ENCODE results near the gene AGAP1.
"Not testable (repeated sequence)": the region's sequence is repeated elsewhere in the genome, so short reads cannot be mapped to it uniquely, and the experiment has no call there.

The AGAP1 gene

GRCh38 chr2:235934774-235935484 lies 441.1 kb downstream of the AGAP1 start:
- DNase-seq: no peak

GRCh38 chr2:235935773-235936172 lies 441.9 kb downstream of the AGAP1 start:
- DNase-seq: no peak

- DNase-seq: no peak
Observed at GRCh38 chr2:235936493-235936892, 442.6 kb downstream of the AGAP1 start.

GRCh38 chr2:235937087-235937486 lies 443.2 kb downstream of the AGAP1 start:
- DNase-seq: no peak

GRCh38 chr2:235937526-235937925 lies 443.7 kb downstream of the AGAP1 start:
- no peak for DNase-seq

- no peak for DNase-seq
Observed at GRCh38 chr2:235937936-235938335, 444.1 kb downstream of the AGAP1 start.

- DNase-seq: no peak
Observed at GRCh38 chr2:235938611-235939010, 444.8 kb downstream of the AGAP1 start.

- no peak for DNase-seq
Observed at GRCh38 chr2:235939471-235939870, 445.6 kb downstream of the AGAP1 start.

- no peak for DNase-seq
Observed at GRCh38 chr2:235940330-235940729, 446.5 kb downstream of the AGAP1 start.

GRCh38 chr2:235944591-235944990 lies 450.7 kb downstream of the AGAP1 start:
- no peak for DNase-seq

GRCh38 chr2:235945608-235946140 lies 451.8 kb downstream of the AGAP1 start:
- DNase-seq: peak; percentile 11

GRCh38 chr2:235946590-235946989 lies 452.7 kb downstream of the AGAP1 start:
- DNase-seq: no peak

GRCh38 chr2:235947055-235947454 lies 453.2 kb downstream of the AGAP1 start:
- not testable (repeated sequence) for DNase-seq

- no peak for DNase-seq
Observed at GRCh38 chr2:235949567-235950472, 456.0 kb downstream of the AGAP1 start.

- no peak for DNase-seq
Observed at GRCh38 chr2:235950473-235950809, 456.6 kb downstream of the AGAP1 start.

GRCh38 chr2:235951493-235951892 lies 457.6 kb downstream of the AGAP1 start:
- no peak for DNase-seq

GRCh38 chr2:235951982-235952381 lies 458.1 kb downstream of the AGAP1 start:
- peak; percentile 57 for DNase-seq

- DNase-seq: no peak
Observed at GRCh38 chr2:235952714-235953113, 458.9 kb downstream of the AGAP1 start.

- DNase-seq: no peak
Observed at GRCh38 chr2:235954281-235954680, 460.4 kb downstream of the AGAP1 start.

- no peak for DNase-seq
Observed at GRCh38 chr2:235954888-235955480, 461.1 kb downstream of the AGAP1 start.

- DNase-seq: no peak
Observed at GRCh38 chr2:235955664-235956063, 461.8 kb downstream of the AGAP1 start.

- DNase-seq: no peak
Observed at GRCh38 chr2:235956281-235956970, 462.6 kb downstream of the AGAP1 start.

- no peak for DNase-seq
Observed at GRCh38 chr2:235957251-235957650, 463.4 kb downstream of the AGAP1 start.

Data from central memory CD4-positive, alpha-beta T cell (primary cell).